IMR-90 (cell line): ENCODE results near the gene TACC3. TPM values are rescaled to one million over a fixed set of nuclear protein-coding genes. Genes with fewer than 3 reads are reported as not detected.
A peak's percentile ranks its signal among the peaks of the same experiment; 100 is the strongest.

ENCODE experiments used
- ATAC-seq: fragments of 200-7000 bp; cut with Tn5 transposase; 2 replicates; pipeline ENCODE4 v1.9.1; 2020; ENCODE audit warnings: low read depth, mild to moderate bottlenecking, moderate library complexity
- BruUV-seq: library from RNA; stranded (reverse); fragments of 400-500 nt; replicated peaks from 2 replicates; lab custom pipeline; 2021; lab: Mats Ljungman, UMichigan
- CTCF ChIA-PET: fragments of 300-600 bp; formaldehyde crosslinking; extraction: SDS; loops from one replicate; lab custom pipeline; 2021; ENCODE audit warnings: antibody characterized with exemption; lab: Yijun Ruan, JAX
- POLR2A ChIA-PET: fragments of 300-600 bp; sonication (Branson Sonifier 250); formaldehyde crosslinking; loops from one replicate; lab custom pipeline; 2022; ENCODE audit warnings: antibody characterized with exemption; ENCODE audit not compliant: unreplicated experiment; lab: Charles Lee
- DNase-seq: peaks from one replicate; pipeline ENCODE4 v3.0.0; 2013
- H2AFZ ChIP-seq: replicated peaks from 2 replicates; pipeline ENCODE3; 2013; ENCODE audit warnings: low read length, mild to moderate bottlenecking; ENCODE audit not compliant: poor library complexity
- H2AK5ac ChIP-seq: 2 replicates; pipeline ENCODE4 v1.6.1; 2013; ENCODE audit warnings: low read depth, low read length, inconsistent platforms
- H2AK9ac ChIP-seq: replicated peaks from 2 replicates; pipeline ENCODE3; 2013; ENCODE audit warnings: mild to moderate bottlenecking, low read depth, low read length, moderate library complexity; ENCODE audit not compliant: poor library complexity
- H2BK120ac ChIP-seq: 2 replicates; pipeline ENCODE4 v1.6.1; 2013; ENCODE audit warnings: low read depth, low read length, inconsistent platforms
- H2BK15ac ChIP-seq: 3 replicates; pipeline ENCODE4 v1.6.1; 2013; ENCODE audit warnings: low read depth, low read length, inconsistent platforms
- H2BK20ac ChIP-seq: 2 replicates; pipeline ENCODE4 v1.6.1; 2013; ENCODE audit warnings: low read depth, mild to moderate bottlenecking, inconsistent platforms, low read length, moderate library complexity
- H2BK5ac ChIP-seq: 2 replicates; pipeline ENCODE4 v1.6.1; 2013; ENCODE audit warnings: mild to moderate bottlenecking, low read depth, low read length, inconsistent platforms; ENCODE audit not compliant: poor library complexity, severe bottlenecking
- H3K14ac ChIP-seq: replicated peaks from 2 replicates; pipeline ENCODE4 v1.6.1; 2013; ENCODE audit warnings: low read depth, low read length, inconsistent platforms
- H3K18ac ChIP-seq: 2 replicates; pipeline ENCODE4 v1.6.1; 2013; ENCODE audit warnings: low read depth, low read length, control low read depth
- H3K23ac ChIP-seq: 2 replicates; pipeline ENCODE4 v1.6.1; 2013; ENCODE audit warnings: low read depth, low read length, inconsistent platforms
- H3K27ac ChIP-seq: 2 replicates; pipeline ENCODE4 v1.5.1; 2013; ENCODE audit warnings: mild to moderate bottlenecking, control low read depth, low read length; ENCODE audit not compliant: insufficient read depth
- H3K27me3 ChIP-seq: 2 replicates; pipeline ENCODE4 v1.6.1; 2013; ENCODE audit warnings: low read length; ENCODE audit not compliant: control insufficient read depth, insufficient read depth
- H3K36me3 ChIP-seq: 2 replicates; pipeline ENCODE4 v1.6.1; 2013; ENCODE audit warnings: low read length, mixed read lengths; ENCODE audit not compliant: control insufficient read depth, insufficient read depth
- H3K4ac ChIP-seq: 2 replicates; pipeline ENCODE4 v1.6.1; 2013; ENCODE audit warnings: low read depth, low read length, inconsistent platforms
- H3K4me1 ChIP-seq: 2 replicates; pipeline ENCODE4 v1.6.1; 2013; ENCODE audit warnings: low read length, mixed read lengths; ENCODE audit not compliant: control insufficient read depth, insufficient read depth
- H3K4me2 ChIP-seq: 2 replicates; pipeline ENCODE4 v1.6.1; 2013; ENCODE audit warnings: low read depth, mild to moderate bottlenecking, control low read depth, low read length, moderate library complexity
- H3K4me3 ChIP-seq: 2 replicates; pipeline ENCODE4 v1.5.1; 2013; ENCODE audit warnings: low read depth, mild to moderate bottlenecking, control low read depth, low read length, moderate library complexity; ENCODE audit not compliant: insufficient read depth
- H3K56ac ChIP-seq: 2 replicates; pipeline ENCODE4 v1.6.1; 2013; ENCODE audit warnings: low read length, inconsistent platforms; ENCODE audit not compliant: insufficient read depth; ENCODE audit errors: extremely low read depth
- H3K79me1 ChIP-seq, 2 experiments: 2 replicates each; pipeline ENCODE4 v1.6.1; 2013; ENCODE audit warnings: low read length in 2 of 2, inconsistent platforms in 1 of 2, low read depth in 1 of 2
- H3K9ac ChIP-seq: 2 replicates; pipeline ENCODE4 v1.6.1; 2013; ENCODE audit warnings: low read depth, low read length, control low read depth
- H3K9me1 ChIP-seq: 2 replicates; pipeline ENCODE4 v1.6.1; 2013; ENCODE audit warnings: low read length, inconsistent platforms; ENCODE audit not compliant: insufficient read depth
- H3K9me3 ChIP-seq: 2 replicates; pipeline ENCODE4 v1.6.1; 2013; ENCODE audit warnings: low read length; ENCODE audit not compliant: control insufficient read depth, insufficient read depth
- H4K20me1 ChIP-seq: 2 replicates; pipeline ENCODE4 v1.6.1; 2013; ENCODE audit warnings: low read length, inconsistent platforms; ENCODE audit not compliant: insufficient read depth
- H4K5ac ChIP-seq: 2 replicates; pipeline ENCODE4 v1.6.1; 2013; ENCODE audit warnings: mild to moderate bottlenecking, low read depth, low read length, control low read depth
- H4K8ac ChIP-seq, 2 experiments: 2 replicates each; pipeline ENCODE4 v1.6.1; 2013; ENCODE audit warnings: low read depth in 2 of 2, low read length in 2 of 2, control low read depth in 1 of 2, inconsistent platforms in 1 of 2
- H4K91ac ChIP-seq: 2 replicates; pipeline ENCODE4 v1.6.1; 2013; ENCODE audit warnings: low read depth, low read length, inconsistent platforms; ENCODE audit not compliant: insufficient read depth
- RCOR1 ChIP-seq: IDR thresholded peaks from 2 replicates; pipeline ENCODE4 v1.6.1; 2012; ENCODE audit warnings: mild to moderate bottlenecking, low read length, improper control_type of control experiment; ENCODE audit not compliant: insufficient replicate concordance
- WGBS, 2 experiments: methylation state at CpG; one replicate each; pipeline versions ENCODE4 v1.1.5 to v1.1.7; 2013; ENCODE audit warnings: missing lambda C conversion rate in 2 of 2; ENCODE audit not compliant: insufficient read length in 1 of 2; ENCODE audit errors: extremely low coverage in 2 of 2; 5-methylcytosine and 5-hydroxymethylcytosine counted together
- dilution Hi-C: fragments of 300-500 bp; cut with HindIII; formaldehyde crosslinking; loops from one replicate; pipeline ENCODE4 v1.14.3; 2018; ENCODE audit warnings: low sequenced_read_pairs; ENCODE audit not compliant: unreplicated experiment
- in situ Hi-C: fragments of 300-500 bp; cut with MboI; formaldehyde crosslinking; loops from 3 replicates; pipeline ENCODE4 v1.14.3; 2019; ENCODE audit warnings: low sequenced_read_pairs, inconsistent platforms, mixed read lengths
- intact Hi-C: fragments of 100-400 bp; cut with micrococcal nuclease; formaldehyde crosslinking; loops from 2 replicates; pipeline ENCODE4 v1.10.0; 2022
- polyA plus RNA-seq, 3 experiments: library from polyadenylated mRNA; depleted of rRNA; stranded (reverse); fragments of >200 nt; gene quantifications; 2 replicates each; pipeline ENCODE4 v1.2.3, GENCODE V29; 2012; ENCODE audit warnings: low replicate concordance in 1 of 3
- total RNA-seq: library from RNA; depleted of rRNA; stranded (reverse); fragments of >200 nt; gene quantifications from 2 replicates; pipeline ENCODE4 v1.2.3, GENCODE V29; 2012
- TF ChIP-seq, protein P1 (sequence below): conservative IDR thresholded peaks from 2 replicates; pipeline ENCODE4 v1.5.1; 2012; ENCODE audit warnings: mild to moderate bottlenecking, low read depth, low read length, improper control_type of control experiment

Gene TACC3
- total and polyA plus RNA-seq, 2 of the 4 experiments (the other 2 are of a cell fraction), result 15.1 to 49.7 TPM

DNA sequence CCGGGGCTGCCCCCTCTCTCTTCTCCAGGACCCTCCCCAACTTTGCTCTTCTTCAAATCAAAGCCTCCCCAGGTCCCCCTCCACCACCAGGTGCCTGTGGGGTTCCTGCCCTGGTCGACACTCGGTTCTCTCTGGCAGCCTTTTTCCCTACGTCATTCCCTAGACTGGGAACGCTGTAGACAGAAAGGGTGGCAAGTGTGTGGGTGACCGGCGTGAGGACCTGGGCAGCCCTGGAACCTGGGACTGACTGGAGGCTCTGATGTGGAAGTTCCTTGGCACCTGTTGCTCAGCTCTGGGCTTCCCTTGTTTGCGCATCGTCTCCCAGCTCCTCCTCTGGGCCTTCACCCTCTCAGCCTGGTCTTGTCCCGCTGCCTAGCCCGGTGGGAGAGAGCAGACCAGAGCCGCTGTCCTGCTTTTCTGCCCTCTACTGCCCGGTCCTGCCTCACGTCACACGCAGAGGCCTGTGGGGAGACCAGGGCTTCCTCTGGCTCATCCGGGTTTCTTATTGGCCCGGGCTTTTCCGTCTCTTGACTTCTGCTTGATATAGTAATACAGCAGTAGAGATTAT is 1.3 kb downstream of the TACC3 start:
- H2BK5ac ChIP-seq, result no peak overlapping the region
- peak overlapping the region; percentile 59; the same call in 1 of the 2 replicates for H3K4me3 ChIP-seq
- no peaks in the 10 kb centered on the region for H3K27me3 ChIP-seq
- no TSS peak for BruUV-seq
- H3K14ac ChIP-seq, result no peak overlapping the region
- H3K36me3 ChIP-seq, result peaks cover 13% of the 10 kb centered on the region
- no peak overlapping the region for H2AK5ac ChIP-seq
- 67% methylated on average over 1 of the region's 18 CpGs; no CpG with 5 or more reads in 1 of the 2 experiments for WGBS, 2 experiments
- no peak overlapping the region; the same call in 1 of the 2 replicates for H3K27ac ChIP-seq
- peak overlapping the region; percentile 70 for H3K23ac ChIP-seq
- dilution Hi-C loops, result no loop called here
- H3K18ac ChIP-seq, result no peak overlapping the region
- H2BK120ac ChIP-seq, result no peak overlapping the region
- H4K20me1 ChIP-seq, result peaks cover 13% of the 10 kb centered on the region; the same call in 1 of the 2 replicates
- intact Hi-C loops, result loop anchor here (10.0 kb wide), 1 partner anchor 358 kb away; no protein-coding TSS in a partner anchor
- H2BK20ac ChIP-seq, result no peak overlapping the region
- DNase-seq (no peak), ATAC-seq (no peak)
- peaks cover 20% of the 10 kb centered on the region for H3K4me1 ChIP-seq
- TF ChIP-seq, protein P1, sequence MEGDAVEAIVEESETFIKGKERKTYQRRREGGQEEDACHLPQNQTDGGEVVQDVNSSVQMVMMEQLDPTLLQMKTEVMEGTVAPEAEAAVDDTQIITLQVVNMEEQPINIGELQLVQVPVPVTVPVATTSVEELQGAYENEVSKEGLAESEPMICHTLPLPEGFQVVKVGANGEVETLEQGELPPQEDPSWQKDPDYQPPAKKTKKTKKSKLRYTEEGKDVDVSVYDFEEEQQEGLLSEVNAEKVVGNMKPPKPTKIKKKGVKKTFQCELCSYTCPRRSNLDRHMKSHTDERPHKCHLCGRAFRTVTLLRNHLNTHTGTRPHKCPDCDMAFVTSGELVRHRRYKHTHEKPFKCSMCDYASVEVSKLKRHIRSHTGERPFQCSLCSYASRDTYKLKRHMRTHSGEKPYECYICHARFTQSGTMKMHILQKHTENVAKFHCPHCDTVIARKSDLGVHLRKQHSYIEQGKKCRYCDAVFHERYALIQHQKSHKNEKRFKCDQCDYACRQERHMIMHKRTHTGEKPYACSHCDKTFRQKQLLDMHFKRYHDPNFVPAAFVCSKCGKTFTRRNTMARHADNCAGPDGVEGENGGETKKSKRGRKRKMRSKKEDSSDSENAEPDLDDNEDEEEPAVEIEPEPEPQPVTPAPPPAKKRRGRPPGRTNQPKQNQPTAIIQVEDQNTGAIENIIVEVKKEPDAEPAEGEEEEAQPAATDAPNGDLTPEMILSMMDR, result 0 out of 2 replicates have a peak, but pooled peaks have one; percentile 2
- no peak for TF ChIP-seq RCOR1
- no peak overlapping the region for H4K5ac ChIP-seq
- ChIA-PET CTCF (no interaction called here), POLR2A (no interaction called here)
- peaks cover 38 to 75% of the 10 kb centered on the region in 2 experiments for H3K79me1 ChIP-seq
- no peak overlapping the region for H2BK15ac ChIP-seq
- no peaks in the 10 kb centered on the region for H3K9me3 ChIP-seq
- H3K4ac ChIP-seq, result peak overlapping the region; percentile 46; the same call in 1 of the 2 replicates
- peak overlapping the region; percentile 68 for H3K4me2 ChIP-seq
- peak overlapping the region; percentile 73 for H2AFZ ChIP-seq
- in situ Hi-C loops, result no loop called here
- H4K91ac ChIP-seq, result no peak overlapping the region
- no peak overlapping the region for H4K8ac ChIP-seq
- no peak overlapping the region for H3K56ac ChIP-seq
- H2AK9ac ChIP-seq, result peak overlapping the region; percentile 96
- H3K9me1 ChIP-seq, result peaks cover 3% of the 10 kb centered on the region; the same call in 1 of the 2 replicates
- peak overlapping the region; percentile 45; the same call in 1 of the 2 replicates for H3K9ac ChIP-seq
